K562 (cell line): ENCODE results near the gene ZFYVE19. TPM values are rescaled to one million over a fixed set of nuclear protein-coding genes. Genes with fewer than 3 reads are reported as not detected.

Source experiments
- ARID1B ChIP-seq: fragments of 450-650 bp; IDR thresholded peaks from 2 replicates; pipeline ENCODE4 v1.6.1; 2016; ENCODE audit warnings: antibody characterized with exemption, mild to moderate bottlenecking, inconsistent platforms
- BCL6 ChIP-seq: fragments of 250-450 bp; sonication (Bioruptor Pico); IDR thresholded peaks from 2 replicates; pipeline ENCODE4 v1.4.0; 2020
- CHAMP1 ChIP-seq: fragments of 450-650 bp; IDR thresholded peaks from 2 replicates; pipeline ENCODE4 v1.6.1; 2016; ENCODE audit warnings: mild to moderate bottlenecking
- CHD2 ChIP-seq: IDR thresholded peaks from 2 replicates; pipeline ENCODE4 v1.6.1; 2011; ENCODE audit warnings: low read depth, low read length
- CLOCK ChIP-seq: fragments of 250-450 bp; sonication (Bioruptor Pico); IDR thresholded peaks from 2 replicates; pipeline ENCODE4 v1.4.0; 2020; ENCODE audit warnings: mild to moderate bottlenecking, moderate library complexity, borderline replicate concordance
- COPS2 ChIP-seq: fragments of 450-650 bp; conservative IDR thresholded peaks from 2 replicates; pipeline ENCODE4 v1.6.1; 2016; ENCODE audit warnings: mild to moderate bottlenecking, moderate library complexity
- DNMT1 ChIP-seq: fragments of 450-650 bp; IDR thresholded peaks from 2 replicates; pipeline ENCODE4 v1.6.1; 2016; ENCODE audit warnings: antibody characterized with exemption, mild to moderate bottlenecking
- FUS ChIP-seq: fragments of 200-400 bp; formaldehyde crosslinking; optimal IDR thresholded peaks from 2 replicates; pipeline ENCODE3; 2017; ENCODE audit warnings: low read depth, low read length
- HNRNPLL ChIP-seq: fragments of 200-400 bp; formaldehyde crosslinking; IDR thresholded peaks from 2 replicates; pipeline ENCODE4 v1.6.1; 2017; ENCODE audit warnings: low read length, low read depth, mild to moderate bottlenecking; ENCODE audit not compliant: poor library complexity, severe bottlenecking
- MAFG ChIP-seq: fragments of 450-650 bp; conservative IDR thresholded peaks from 2 replicates; pipeline ENCODE4 v1.6.1; 2016; ENCODE audit warnings: missing genetic modification characterization, missing compliant biosample characterization
- NRF1 ChIP-seq, 2 experiments: fragments of 450-650 bp; IDR thresholded peaks in 1 of 2; conservative IDR thresholded peaks in 1 of 2; 2 replicates each; pipeline ENCODE4 v1.6.1; 2014; ENCODE audit warnings: mild to moderate bottlenecking in 2 of 2
- SMAD4 ChIP-seq: fragments of 250-450 bp; sonication (Bioruptor Pico); conservative IDR thresholded peaks from 2 replicates; pipeline ENCODE4 v1.8.0; 2021; ENCODE audit warnings: inconsistent platforms, mild to moderate bottlenecking, moderate library complexity
- SOX6 ChIP-seq: fragments of 450-650 bp; IDR thresholded peaks from 2 replicates; pipeline ENCODE4 v1.6.1; 2014; ENCODE audit warnings: mild to moderate bottlenecking
- SPI1 ChIP-seq: IDR thresholded peaks from 2 replicates; pipeline ENCODE4 v1.6.1; 2011; ENCODE audit warnings: low read depth, low read length, control low read depth, borderline replicate concordance
- TFAP4 ChIP-seq: sonication (generic); formaldehyde crosslinking; IDR thresholded peaks from 2 replicates; pipeline ENCODE4 v1.8.0; 2022; ENCODE audit warnings: missing genetic modification reagents, mild to moderate bottlenecking, moderate library complexity, borderline replicate concordance
- TOE1 ChIP-seq, 2 experiments: fragments of 450-650 bp in 1 of 2; sonication (generic) in 1 of 2; formaldehyde crosslinking in 1 of 2; IDR thresholded peaks; 2 replicates each; pipeline versions ENCODE4 v1.7.1 to v1.8.0; 2016 to 2022; ENCODE audit warnings: borderline replicate concordance in 2 of 2, mild to moderate bottlenecking in 2 of 2, antibody characterized with exemption in 1 of 2, inconsistent platforms in 1 of 2, low read depth in 1 of 2, missing genetic modification reagents in 1 of 2, moderate library complexity in 1 of 2
- XRCC3 ChIP-seq: fragments of 450-650 bp; IDR thresholded peaks from 2 replicates; pipeline ENCODE4 v1.6.1; 2017; ENCODE audit warnings: mild to moderate bottlenecking, moderate library complexity
- ZFP91 ChIP-seq: sonication (generic); formaldehyde crosslinking; IDR thresholded peaks from 2 replicates; pipeline ENCODE4 v1.8.0; 2022; ENCODE audit warnings: mild to moderate bottlenecking, missing genetic modification reagents
- polyA plus RNA-seq, 8 experiments: library from polyadenylated mRNA; depleted of rRNA in 4 of 8; stranded (reverse) in 5 of 8; unstranded in 3 of 8; fragments of >200 nt; fragmentation: Nextera tagmentation in 2 of 8; fragmentation: Illumina TruSeq in 1 of 8; extraction: Ambion mirVana in 2 of 8; extraction: Trizol in 1 of 8; gene quantifications; 2 replicates each; pipeline versions ENCODE4 v1.2.1 to v1.2.3, GENCODE V29; 2011 to 2014; ENCODE audit warnings: inconsistent platforms in 1 of 8, missing spikeins in 1 of 8
- total RNA-seq, 7 experiments: library from RNA; depleted of rRNA in 6 of 7; stranded (reverse); fragments of >200 nt in 6 of 7; fragmentation: Illumina TruSeq in 2 of 7; extraction: Trizol in 2 of 7; gene quantifications; 2 replicates each; pipeline versions ENCODE4 v1.2.1 to v1.2.3, GENCODE V29; 2011 to 2021; ENCODE audit warnings: low replicate concordance in 1 of 7

Gene ZFYVE19
- total and polyA plus RNA-seq, 9 of the 15 experiments (the other 6 are each of a cell fraction or from before 2014, with no cell fraction given): 1.5 to 36.8 (median 19.9) TPM

GRCh38 chr15:40847223-40847961 is 40.5 kb downstream of the ZFYVE19 start (continued):
- TF ChIP-seq XRCC3 (no peak), SPI1 (peak; percentile 100), TFAP4 (peak; percentile 83), TOE1 (IDR thresholded peaks at IDR 0.05; ENCODE audit: borderline replicate concordance) (0 out of 2 replicates have a peak, but pooled peaks have one; percentile 26), TOE1 (CRISPR knock-in tag; IDR thresholded peaks at IDR 0.05; ENCODE audit: borderline replicate concordance, low read depth) (no peak), ARID1B (no peak; the same call in 1 of the 2 replicates), CLOCK (no peak), SMAD4 (CRISPR knock-in tag) (no peak), CHAMP1 (no peak), COPS2 (no peak), SOX6 (peak; percentile 59; the same call in 1 of the 2 replicates), HNRNPLL (no peak), ZFP91 (CRISPR knock-in tag) (no peak), BCL6 (CRISPR knock-in tag) (no peak), CHD2 (0 out of 2 replicates have a peak, but pooled peaks have one; percentile 17), FUS (no peak), NRF1 (conservative IDR thresholded peaks at IDR 0.05 in 1 of 2, IDR thresholded peaks at IDR 0.05 in 1 of 2) (peak; percentile 33 to 61; a peak in 3 of 4 replicates), DNMT1 (no peak), MAFG (tag) (no peak)
